ENCODE data around the gene MARK3. TPM values are rescaled to one million over a fixed set of nuclear protein-coding genes. Genes with fewer than 3 reads are reported as not detected.
A peak's percentile ranks its signal among the peaks of the same experiment; 100 is the strongest.

MARK3 gene
- total RNA-seq, 1 donor from 2014 or later = 84.2 TPM

DNA sequence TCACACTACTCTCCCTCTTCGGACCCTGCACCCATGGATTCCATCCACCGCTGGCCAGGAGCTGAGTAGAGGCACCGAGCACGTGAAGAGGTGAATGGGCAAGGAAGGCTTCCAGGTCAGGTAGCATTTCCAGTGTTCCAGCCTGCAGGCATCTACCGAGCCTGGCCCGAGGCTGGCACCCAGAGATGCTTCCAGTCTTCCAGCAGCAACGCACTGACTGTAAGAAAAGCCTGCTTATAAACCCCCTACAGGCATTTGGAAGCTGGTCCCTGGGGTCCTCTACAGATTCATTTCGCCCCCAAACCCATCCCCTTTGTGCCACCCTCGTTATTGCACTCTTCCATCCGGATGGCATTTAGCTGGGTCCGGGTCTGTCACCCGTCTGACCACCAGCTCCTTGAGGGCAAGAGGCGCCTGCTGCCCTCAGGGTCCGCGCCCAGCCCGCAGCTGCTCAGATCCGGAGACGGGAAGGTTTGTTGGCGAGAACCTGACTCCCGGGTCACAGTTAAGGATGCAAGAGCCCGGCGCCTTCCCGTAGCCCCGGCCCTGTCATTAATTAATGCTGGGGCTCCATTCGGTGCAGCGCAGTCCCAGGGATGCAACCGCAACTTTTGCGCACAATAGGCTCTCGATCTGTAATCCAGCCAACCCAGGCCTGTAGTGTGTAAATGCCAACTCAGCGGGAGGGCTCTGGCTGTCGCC, 614 bp upstream of the MARK3 start:
- Mint-ChIP-seq H3K27ac (ENCODE audit: unreplicated experiment) (peak overlapping the region; percentile 93), H3K27me3 (ENCODE audit: unreplicated experiment) (peaks cover 4% of the 10 kb centered on the region), H3K36me3 (ENCODE audit: unreplicated experiment) (no peaks in the 10 kb centered on the region), H3K4me1 (ENCODE audit: unreplicated experiment) (peaks cover 27% of the 10 kb centered on the region), H3K4me3 (ENCODE audit: unreplicated experiment) (peak overlapping the region; percentile 89), H3K9me3 (ENCODE audit: unreplicated experiment) (peaks cover 3% of the 10 kb centered on the region)
- no peak for DNase-seq (ENCODE audit: extremely low spot score, unreplicated experiment)
- TF ChIP-seq, protein P1, sequence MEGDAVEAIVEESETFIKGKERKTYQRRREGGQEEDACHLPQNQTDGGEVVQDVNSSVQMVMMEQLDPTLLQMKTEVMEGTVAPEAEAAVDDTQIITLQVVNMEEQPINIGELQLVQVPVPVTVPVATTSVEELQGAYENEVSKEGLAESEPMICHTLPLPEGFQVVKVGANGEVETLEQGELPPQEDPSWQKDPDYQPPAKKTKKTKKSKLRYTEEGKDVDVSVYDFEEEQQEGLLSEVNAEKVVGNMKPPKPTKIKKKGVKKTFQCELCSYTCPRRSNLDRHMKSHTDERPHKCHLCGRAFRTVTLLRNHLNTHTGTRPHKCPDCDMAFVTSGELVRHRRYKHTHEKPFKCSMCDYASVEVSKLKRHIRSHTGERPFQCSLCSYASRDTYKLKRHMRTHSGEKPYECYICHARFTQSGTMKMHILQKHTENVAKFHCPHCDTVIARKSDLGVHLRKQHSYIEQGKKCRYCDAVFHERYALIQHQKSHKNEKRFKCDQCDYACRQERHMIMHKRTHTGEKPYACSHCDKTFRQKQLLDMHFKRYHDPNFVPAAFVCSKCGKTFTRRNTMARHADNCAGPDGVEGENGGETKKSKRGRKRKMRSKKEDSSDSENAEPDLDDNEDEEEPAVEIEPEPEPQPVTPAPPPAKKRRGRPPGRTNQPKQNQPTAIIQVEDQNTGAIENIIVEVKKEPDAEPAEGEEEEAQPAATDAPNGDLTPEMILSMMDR (IDR thresholded peaks at IDR 0.05) = no peak

DNA sequence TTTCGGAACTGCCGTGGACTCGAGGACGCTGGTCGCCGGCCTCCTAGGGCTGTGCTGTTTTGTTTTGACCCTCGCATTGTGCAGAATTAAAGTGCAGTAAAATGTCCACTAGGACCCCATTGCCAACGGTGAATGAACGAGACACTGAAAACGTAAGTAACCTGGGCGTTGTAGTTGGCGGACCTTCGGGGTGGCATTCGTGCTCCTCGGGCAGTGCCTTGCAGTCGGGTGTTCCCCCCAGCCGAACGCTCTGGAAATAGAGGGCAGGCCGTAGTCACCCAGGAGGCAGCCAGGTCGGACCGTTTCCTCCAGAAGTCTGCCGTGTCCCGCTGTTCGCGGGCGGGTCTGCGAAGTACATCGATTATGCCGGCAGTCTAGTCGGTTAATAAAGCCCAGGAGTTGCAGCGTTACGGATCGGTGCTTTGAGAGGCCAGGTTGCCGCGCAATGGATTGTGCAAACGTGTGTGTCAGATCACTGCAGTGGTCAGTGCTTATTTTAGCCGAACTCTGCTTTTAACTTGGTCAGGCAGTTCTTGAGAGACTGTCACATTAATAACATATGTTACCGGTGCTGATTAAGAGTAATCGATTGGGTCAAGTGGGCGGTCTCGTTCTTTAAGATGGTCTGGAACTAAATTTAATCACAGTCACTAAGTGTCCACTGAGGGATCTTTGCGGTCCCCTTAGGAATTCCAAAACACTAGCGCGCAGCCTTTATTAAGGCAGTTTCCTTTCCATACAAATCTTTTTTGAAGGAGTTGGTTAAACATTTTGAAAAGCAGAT, 906 bp downstream of the MARK3 start:
- H3K4me1 Mint-ChIP-seq (ENCODE audit: unreplicated experiment) = peaks cover 29% of the 10 kb centered on the region
- no peaks in the 10 kb centered on the region for H3K9me3 Mint-ChIP-seq (ENCODE audit: unreplicated experiment)
- TF ChIP-seq, protein P1 (IDR thresholded peaks at IDR 0.05) = no peak
- peak overlapping the region; percentile 92 for H3K27ac Mint-ChIP-seq (ENCODE audit: unreplicated experiment)
- no peaks in the 10 kb centered on the region for H3K36me3 Mint-ChIP-seq (ENCODE audit: unreplicated experiment)
- no peaks in the 10 kb centered on the region for H3K27me3 Mint-ChIP-seq (ENCODE audit: unreplicated experiment)
- H3K4me3 Mint-ChIP-seq (ENCODE audit: unreplicated experiment) = peak overlapping the region; percentile 94
- no peak for DNase-seq (ENCODE audit: extremely low spot score, unreplicated experiment)

DNA sequence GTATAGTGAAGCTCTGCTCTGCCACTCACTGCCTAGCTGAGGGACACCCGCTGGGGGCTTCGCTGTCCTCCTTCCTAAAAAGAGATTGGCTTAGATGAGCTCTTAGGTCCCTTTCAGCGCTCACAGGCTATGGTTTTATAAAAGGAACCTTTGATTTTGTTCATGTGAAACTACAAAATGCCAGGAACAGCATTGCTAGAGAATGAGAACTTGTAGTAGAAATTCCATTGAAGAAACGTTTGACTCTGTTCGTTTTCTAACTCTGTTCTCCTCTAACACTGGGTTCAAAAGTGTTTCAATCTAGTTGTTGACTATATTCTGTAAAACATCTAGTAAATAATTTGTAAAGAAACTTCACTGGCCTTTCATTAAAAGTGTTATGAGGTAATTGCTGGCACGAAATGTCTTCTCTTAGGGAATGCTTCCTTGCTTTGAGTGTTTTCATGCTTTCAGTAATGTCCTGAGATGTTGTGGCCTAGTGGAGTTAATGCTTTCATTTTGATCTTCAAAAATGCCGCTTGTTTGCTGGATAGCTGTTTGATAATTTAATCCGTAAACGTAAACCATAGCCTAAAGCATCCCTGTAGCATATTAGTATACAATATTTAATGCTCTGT, 1.6 kb downstream of the MARK3 start:
- TF ChIP-seq, protein P1 (IDR thresholded peaks at IDR 0.05) = no peak
- Mint-ChIP-seq H3K36me3 (ENCODE audit: unreplicated experiment) (no peaks in the 10 kb centered on the region), H3K4me3 (ENCODE audit: unreplicated experiment) (peak overlapping the region; percentile 94), H3K27me3 (ENCODE audit: unreplicated experiment) (no peaks in the 10 kb centered on the region), H3K4me1 (ENCODE audit: unreplicated experiment) (peaks cover 29% of the 10 kb centered on the region), H3K27ac (ENCODE audit: unreplicated experiment) (peak overlapping the region; percentile 92), H3K9me3 (ENCODE audit: unreplicated experiment) (no peaks in the 10 kb centered on the region)
- DNase-seq (ENCODE audit: extremely low spot score, unreplicated experiment) = no peak

DNA sequence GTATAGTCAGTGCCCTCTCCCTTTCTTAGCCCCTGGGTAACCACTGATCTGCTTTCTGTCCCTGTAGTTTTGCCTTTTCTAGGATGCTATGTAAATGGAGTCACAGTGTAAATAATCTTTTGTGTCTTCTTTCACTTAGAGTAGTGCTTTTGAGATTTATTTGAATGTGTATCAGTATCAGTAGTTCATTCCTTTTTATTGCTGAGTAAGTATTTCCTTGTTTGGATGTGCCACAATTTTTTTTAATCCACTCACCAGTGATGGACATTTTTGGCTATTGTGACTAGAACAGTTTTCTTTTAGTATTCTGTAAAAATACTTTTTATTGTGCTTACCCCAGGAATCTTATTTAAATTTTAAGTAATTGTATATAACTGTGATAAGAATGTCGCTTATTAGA, 3.4 kb downstream of the MARK3 start:
- no peak overlapping the region for H3K27ac Mint-ChIP-seq (ENCODE audit: unreplicated experiment)
- no peaks in the 10 kb centered on the region for H3K36me3 Mint-ChIP-seq (ENCODE audit: unreplicated experiment)
- H3K9me3 Mint-ChIP-seq (ENCODE audit: unreplicated experiment) = no peaks in the 10 kb centered on the region
- no peaks in the 10 kb centered on the region for H3K27me3 Mint-ChIP-seq (ENCODE audit: unreplicated experiment)
- H3K4me3 Mint-ChIP-seq (ENCODE audit: unreplicated experiment) = peak overlapping the region; percentile 22
- TF ChIP-seq, protein P1 (IDR thresholded peaks at IDR 0.05) = no peak
- H3K4me1 Mint-ChIP-seq (ENCODE audit: unreplicated experiment) = peaks cover 37% of the 10 kb centered on the region
- no peak for DNase-seq (ENCODE audit: extremely low spot score, unreplicated experiment)

DNA sequence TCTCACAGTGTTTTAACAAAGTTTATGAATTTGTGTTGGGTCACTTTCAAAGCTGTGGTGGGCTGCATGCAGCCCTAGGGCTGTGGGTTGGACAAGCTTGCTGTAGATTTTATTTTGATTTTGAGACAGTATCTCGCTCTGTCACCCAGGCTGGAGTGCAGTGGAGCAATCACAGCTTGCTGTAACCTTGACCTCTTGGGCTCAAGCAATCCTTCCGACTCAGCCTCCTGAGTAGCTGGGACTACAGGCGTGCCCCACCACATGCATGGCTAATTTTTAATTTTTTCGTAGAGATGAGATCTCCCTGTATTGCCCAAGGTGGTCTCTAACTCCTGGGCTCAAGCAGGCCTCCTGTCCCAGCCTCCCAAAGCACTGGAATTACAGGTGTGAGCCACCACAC, 5.4 kb downstream of the MARK3 start:
- Mint-ChIP-seq H3K27ac (ENCODE audit: unreplicated experiment) (no peak overlapping the region), H3K36me3 (ENCODE audit: unreplicated experiment) (no peaks in the 10 kb centered on the region), H3K4me3 (ENCODE audit: unreplicated experiment) (no peak overlapping the region), H3K9me3 (ENCODE audit: unreplicated experiment) (no peaks in the 10 kb centered on the region), H3K4me1 (ENCODE audit: unreplicated experiment) (peaks cover 48% of the 10 kb centered on the region), H3K27me3 (ENCODE audit: unreplicated experiment) (no peaks in the 10 kb centered on the region)
- TF ChIP-seq, protein P1 (IDR thresholded peaks at IDR 0.05) = no peak
- DNase-seq (ENCODE audit: extremely low spot score, unreplicated experiment) = no peak

All from osteocyte (in vitro differentiated cells).